SU-DHL-6 (cell line): Measurements from ENCODE around the gene SNN.

Source experiments
- H2AFZ ChIP-seq: fragments of 200-600 bp; sonication (generic); 2 replicates; pipeline ENCODE4 v1.6.1; 2014; ENCODE audit warnings: low read depth, mild to moderate bottlenecking, moderate library complexity, mixed read lengths, antibody characterized with exemption, low read length; ENCODE audit not compliant: severe bottlenecking
- H3F3A ChIP-seq: fragments of 200-600 bp; shearing (Covaris generic); 2 replicates; pipeline ENCODE4 v1.6.0; 2016; ENCODE audit warnings: antibody characterized with exemption, mild to moderate bottlenecking; ENCODE audit not compliant: insufficient read depth
- H3K27ac ChIP-seq: fragments of 200-600 bp; sonication (generic); 2 replicates; pipeline ENCODE4 v1.5.1; 2016; ENCODE audit warnings: low read depth, mild to moderate bottlenecking, low read length, moderate library complexity, mixed read lengths
- H3K27me3 ChIP-seq: fragments of 200-600 bp; sonication (generic), shearing (Covaris generic); 2 replicates; pipeline ENCODE4 v1.6.0; 2014; ENCODE audit warnings: mild to moderate bottlenecking, low read length
- H3K36me3 ChIP-seq: fragments of 200-600 bp; sonication (generic); 2 replicates; pipeline ENCODE4 v1.6.1; 2014; ENCODE audit warnings: mild to moderate bottlenecking, low read length, mixed read lengths
- H3K4me2 ChIP-seq: fragments of 300-600, 200-600 bp; shearing (Covaris generic), sonication (generic); 2 replicates; pipeline ENCODE4 v1.6.0; 2014; ENCODE audit warnings: low read length, low read depth, mild to moderate bottlenecking; ENCODE audit not compliant: poor library complexity, severe bottlenecking
- H3K4me3 ChIP-seq: fragments of 200-600 bp; sonication (generic); 2 replicates; pipeline ENCODE4 v1.5.1; 2014; ENCODE audit warnings: antibody characterized with exemption, low read length, mild to moderate bottlenecking, mixed read lengths; ENCODE audit not compliant: insufficient read depth, poor library complexity, severe bottlenecking
- H3K79me2 ChIP-seq: fragments of 200-600 bp; sonication (generic); 2 replicates; pipeline ENCODE4 v1.6.1; 2014; ENCODE audit warnings: mild to moderate bottlenecking, low read length, moderate library complexity; ENCODE audit not compliant: insufficient read depth
- H3K9ac ChIP-seq: fragments of 200-600 bp; sonication (generic); 2 replicates; pipeline ENCODE4 v1.7.0; 2014; ENCODE audit warnings: mild to moderate bottlenecking, low read length
- H3K9me2 ChIP-seq: fragments of 200-600 bp; sonication (generic); replicated peaks from 2 replicates; pipeline ENCODE4 v1.6.1; 2014; ENCODE audit warnings: low read length; ENCODE audit not compliant: insufficient read depth
- H3K9me3 ChIP-seq: fragments of 200-600 bp; sonication (generic); 2 replicates; pipeline ENCODE4 v1.6.1; 2014; ENCODE audit warnings: low read length, mixed read lengths; ENCODE audit not compliant: insufficient read depth
- H4K20me1 ChIP-seq: fragments of 200-600 bp; sonication (generic); 2 replicates; pipeline ENCODE4 v1.6.1; 2014; ENCODE audit warnings: low read depth, mild to moderate bottlenecking, antibody characterized with exemption, low read length, moderate library complexity, mixed read lengths
- CTCF ChIP-seq: fragments of 200-600 bp; sonication (generic); IDR thresholded peaks from one replicate; pipeline ENCODE4 v1.5.1; 2017; ENCODE audit warnings: antibody characterized with exemption, mild to moderate bottlenecking, low read length, moderate library complexity; ENCODE audit not compliant: insufficient read depth, poor library complexity, severe bottlenecking
- EZH2phosphoT487 ChIP-seq: fragments of 200-600 bp; sonication (generic), shearing (Covaris generic); conservative IDR thresholded peaks from 2 replicates; pipeline ENCODE4 v1.6.1; 2018; ENCODE audit warnings: mild to moderate bottlenecking, antibody characterized with exemption, low read length, moderate library complexity, mixed read lengths

Gene SNN

GRCh38 chr16:11668623-11669379, 546 bp downstream of the SNN start:
- Histone ChIP-seq H3K9me3 (no peaks in the 10 kb centered on the region), H3K4me2 (peak overlapping the region; percentile 60), H3K9me2 (no peaks in the 10 kb centered on the region), H3K27ac (no peak overlapping the region), H3K4me3 (peak overlapping the region; percentile 71), H4K20me1 (no peaks in the 10 kb centered on the region), H2AFZ (no peak overlapping the region), H3K36me3 (no peaks in the 10 kb centered on the region), H3K79me2 (no peaks in the 10 kb centered on the region), H3K9ac (peak overlapping the region; percentile 56), H3F3A (no peaks in the 10 kb centered on the region), H3K27me3 (no peaks in the 10 kb centered on the region)
- TF ChIP-seq EZH2phosphoT487 (no peak), CTCF (no peak)

- H3F3A ChIP-seq = no peaks in the 10 kb centered on the region
- no peaks in the 10 kb centered on the region for H3K79me2 ChIP-seq
- peak overlapping the region; percentile 60 for H3K4me2 ChIP-seq
- TF ChIP-seq EZH2phosphoT487 (no peak), CTCF (no peak)
- no peak overlapping the region for H2AFZ ChIP-seq
- no peaks in the 10 kb centered on the region for H4K20me1 ChIP-seq
- H3K4me3 ChIP-seq = peak overlapping the region; percentile 71
- H3K9ac ChIP-seq = peak overlapping the region; percentile 56
- no peaks in the 10 kb centered on the region for H3K9me2 ChIP-seq
- no peaks in the 10 kb centered on the region for H3K9me3 ChIP-seq
- no peaks in the 10 kb centered on the region for H3K27me3 ChIP-seq
- no peaks in the 10 kb centered on the region for H3K36me3 ChIP-seq
- H3K27ac ChIP-seq = no peak overlapping the region
Measured at GRCh38 chr16:11669380-11670146, 1.3 kb downstream of the SNN start.

GRCh38 chr16:11670171-11671131, 2.2 kb downstream of the SNN start:
- H3K9me3 ChIP-seq = no peaks in the 10 kb centered on the region
- H3K9ac ChIP-seq = no peak overlapping the region
- no peaks in the 10 kb centered on the region for H3K36me3 ChIP-seq
- no peak overlapping the region for H3K27ac ChIP-seq
- no peaks in the 10 kb centered on the region for H4K20me1 ChIP-seq
- no peaks in the 10 kb centered on the region for H3K9me2 ChIP-seq
- H3K27me3 ChIP-seq = no peaks in the 10 kb centered on the region
- no peak for TF ChIP-seq CTCF
- TF ChIP-seq EZH2phosphoT487 = no peak
- no peak overlapping the region for H2AFZ ChIP-seq
- H3K79me2 ChIP-seq = no peaks in the 10 kb centered on the region
- peak overlapping the region; percentile 60 for H3K4me2 ChIP-seq
- no peak overlapping the region for H3K4me3 ChIP-seq
- no peaks in the 10 kb centered on the region for H3F3A ChIP-seq
